Epithelial cell of esophagus (primary cell): ENCODE measurements around the gene KCNK3.

Experiments
- DNase-seq: peaks from one replicate; pipeline ENCODE4 v3.0.0; 2010; ENCODE audit warnings: low read depth
- H3K4me3 ChIP-seq: 2 replicates; pipeline ENCODE4 v1.5.1; 2011; ENCODE audit warnings: mild to moderate bottlenecking, low read length, control low read depth
- TF ChIP-seq, protein P1 (sequence below): IDR thresholded peaks from 2 replicates; pipeline ENCODE4 v1.5.1; 2011; ENCODE audit warnings: low read depth, mild to moderate bottlenecking, low read length, control low read depth, inconsistent platforms; ENCODE audit not compliant: insufficient read depth; ENCODE audit errors: missing control alignments

Gene KCNK3

DNA sequence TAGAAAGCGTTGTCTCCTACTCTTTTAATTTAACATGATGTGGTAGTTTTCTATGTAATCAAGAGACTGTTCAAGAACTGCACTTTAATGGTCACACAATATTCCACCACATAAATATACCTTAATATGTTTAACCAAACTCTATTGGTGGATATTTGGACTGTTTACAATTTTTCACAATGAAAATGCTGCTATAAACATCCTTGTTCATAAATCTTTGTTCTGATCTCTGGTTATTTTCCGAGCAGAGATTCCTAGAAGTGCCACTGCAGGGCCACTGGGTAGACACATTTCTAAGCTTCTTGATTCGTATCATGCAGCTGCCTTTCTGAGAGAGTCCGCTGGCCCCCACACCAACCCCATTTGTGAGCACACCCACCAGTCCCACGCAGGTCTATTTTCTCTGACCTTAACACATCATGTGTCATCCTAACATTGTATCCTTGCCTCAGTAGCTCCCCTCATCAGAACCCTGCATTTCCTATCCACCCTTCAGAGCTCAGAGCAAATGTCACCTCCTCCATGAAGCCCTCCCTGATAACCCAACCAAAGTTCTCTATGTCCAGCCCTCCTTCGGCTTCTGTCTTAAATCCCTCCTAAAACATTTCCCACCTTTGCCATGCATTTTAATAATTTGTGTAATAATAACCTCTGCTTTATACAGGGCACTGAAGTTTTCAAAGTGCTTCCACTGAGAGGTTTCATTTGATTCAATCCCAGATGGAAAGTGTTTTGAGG is 26.6 kb downstream of the KCNK3 start:
- DNase-seq = no peak
- TF ChIP-seq, protein P1, sequence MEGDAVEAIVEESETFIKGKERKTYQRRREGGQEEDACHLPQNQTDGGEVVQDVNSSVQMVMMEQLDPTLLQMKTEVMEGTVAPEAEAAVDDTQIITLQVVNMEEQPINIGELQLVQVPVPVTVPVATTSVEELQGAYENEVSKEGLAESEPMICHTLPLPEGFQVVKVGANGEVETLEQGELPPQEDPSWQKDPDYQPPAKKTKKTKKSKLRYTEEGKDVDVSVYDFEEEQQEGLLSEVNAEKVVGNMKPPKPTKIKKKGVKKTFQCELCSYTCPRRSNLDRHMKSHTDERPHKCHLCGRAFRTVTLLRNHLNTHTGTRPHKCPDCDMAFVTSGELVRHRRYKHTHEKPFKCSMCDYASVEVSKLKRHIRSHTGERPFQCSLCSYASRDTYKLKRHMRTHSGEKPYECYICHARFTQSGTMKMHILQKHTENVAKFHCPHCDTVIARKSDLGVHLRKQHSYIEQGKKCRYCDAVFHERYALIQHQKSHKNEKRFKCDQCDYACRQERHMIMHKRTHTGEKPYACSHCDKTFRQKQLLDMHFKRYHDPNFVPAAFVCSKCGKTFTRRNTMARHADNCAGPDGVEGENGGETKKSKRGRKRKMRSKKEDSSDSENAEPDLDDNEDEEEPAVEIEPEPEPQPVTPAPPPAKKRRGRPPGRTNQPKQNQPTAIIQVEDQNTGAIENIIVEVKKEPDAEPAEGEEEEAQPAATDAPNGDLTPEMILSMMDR = no peak
- H3K4me3 ChIP-seq = no peak overlapping the region

DNA sequence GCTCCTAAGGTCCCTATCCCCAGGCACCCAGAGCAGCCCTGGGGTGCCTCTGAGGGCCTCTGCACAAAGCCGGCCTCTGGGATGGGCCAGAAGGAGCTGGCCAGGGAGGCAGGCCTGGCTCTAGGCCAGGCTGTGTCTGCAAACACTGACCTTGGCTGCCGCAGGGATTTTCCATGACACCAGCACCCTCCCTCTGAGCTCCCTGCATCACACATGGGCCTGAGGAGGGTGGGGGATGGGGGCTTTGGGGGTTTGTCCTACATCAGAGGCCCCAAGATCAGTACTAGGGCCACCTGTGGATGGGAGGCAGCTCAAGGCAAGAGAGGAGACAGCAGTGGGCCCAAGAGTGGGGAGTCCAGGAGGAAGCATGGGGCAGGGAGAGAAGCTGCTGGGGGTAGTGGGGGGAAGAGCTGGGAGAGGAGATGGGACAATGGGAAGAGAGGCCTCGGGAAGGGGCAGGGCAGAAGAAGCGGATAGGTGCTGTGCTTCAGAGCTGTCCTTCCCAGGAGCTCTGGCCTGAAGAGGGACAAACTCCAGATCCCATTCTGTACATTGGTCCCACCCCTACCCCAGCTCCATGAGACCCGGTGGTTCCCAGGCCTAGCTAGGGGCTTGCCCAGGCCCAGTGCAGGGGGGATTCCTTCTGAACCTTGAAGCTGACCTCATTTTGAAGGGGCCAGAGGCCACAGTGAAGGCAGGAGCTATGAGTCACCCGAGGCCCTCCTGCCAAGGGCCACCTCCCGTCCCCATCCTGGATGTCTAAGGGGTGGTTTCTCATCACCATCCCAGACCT is 28.0 kb downstream of the KCNK3 start:
- H3K4me3 ChIP-seq = no peak overlapping the region
- no peak for DNase-seq
- TF ChIP-seq, protein P1 = no peak

DNA sequence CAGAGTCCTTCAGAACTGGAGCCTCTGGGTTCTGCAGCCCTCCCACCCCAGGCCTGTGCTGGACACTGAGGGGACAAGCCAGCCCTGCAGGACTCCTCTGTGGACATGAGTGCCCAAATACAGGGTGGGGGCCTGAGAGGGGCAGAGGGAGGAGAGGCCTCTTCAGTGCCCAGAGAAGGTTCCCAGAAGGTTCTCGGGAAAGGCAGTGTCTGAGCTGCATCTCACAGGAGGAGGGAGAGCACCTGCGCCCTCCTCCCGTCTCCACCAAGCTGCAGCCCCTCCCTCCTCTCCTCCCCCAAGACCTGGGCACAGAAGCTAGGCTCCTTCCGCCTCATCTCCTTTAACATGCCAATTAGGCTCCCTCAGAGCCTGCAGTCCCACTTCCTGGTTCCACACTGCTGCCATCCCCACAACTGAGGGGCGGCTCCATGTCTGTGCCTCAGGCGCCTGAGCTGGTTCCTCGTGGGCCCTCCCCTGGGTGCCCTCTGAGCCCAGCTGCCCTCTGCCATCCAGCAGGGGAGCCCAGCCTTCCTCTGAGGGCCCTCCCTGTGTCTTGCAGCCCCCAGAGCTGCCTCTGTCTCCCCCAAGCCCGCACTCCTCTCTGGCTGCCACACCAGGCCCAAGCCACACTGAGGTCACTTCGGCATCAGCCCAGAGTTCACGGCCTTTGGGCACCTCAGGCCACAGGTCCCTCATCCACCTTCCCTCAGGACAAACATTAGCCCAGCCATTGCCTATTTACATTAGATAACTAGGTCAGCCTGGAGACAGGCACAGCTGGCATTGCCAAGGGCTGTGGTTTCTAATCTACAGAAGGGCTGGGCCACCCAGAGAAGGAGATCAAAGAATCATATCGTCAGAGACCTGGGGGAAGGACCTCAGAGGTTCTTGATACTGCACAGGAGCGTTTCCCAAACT is 28.9 kb downstream of the KCNK3 start:
- TF ChIP-seq, protein P1 = no peak
- H3K4me3 ChIP-seq = no peak overlapping the region
- DNase-seq = no peak

DNA sequence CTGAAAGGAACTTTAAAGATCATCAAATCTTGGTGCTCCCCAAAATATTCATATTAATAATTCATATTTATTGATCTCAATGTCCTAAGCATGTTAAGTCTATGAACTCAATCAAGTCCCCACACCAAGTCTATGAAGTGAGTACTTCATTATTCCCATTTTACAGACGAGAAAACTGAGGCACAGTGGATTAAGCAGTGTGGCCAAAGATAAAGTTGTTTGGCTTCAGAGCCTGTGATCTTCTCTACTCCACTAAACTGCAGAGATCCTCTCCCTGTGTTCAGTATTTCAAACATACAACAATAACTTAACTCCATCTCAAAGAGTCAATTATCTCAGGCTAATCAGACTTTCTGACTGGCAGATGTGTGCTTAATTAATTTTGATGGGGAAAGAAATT is 29.8 kb downstream of the KCNK3 start:
- no peak for DNase-seq
- TF ChIP-seq, protein P1 = no peak

DNA sequence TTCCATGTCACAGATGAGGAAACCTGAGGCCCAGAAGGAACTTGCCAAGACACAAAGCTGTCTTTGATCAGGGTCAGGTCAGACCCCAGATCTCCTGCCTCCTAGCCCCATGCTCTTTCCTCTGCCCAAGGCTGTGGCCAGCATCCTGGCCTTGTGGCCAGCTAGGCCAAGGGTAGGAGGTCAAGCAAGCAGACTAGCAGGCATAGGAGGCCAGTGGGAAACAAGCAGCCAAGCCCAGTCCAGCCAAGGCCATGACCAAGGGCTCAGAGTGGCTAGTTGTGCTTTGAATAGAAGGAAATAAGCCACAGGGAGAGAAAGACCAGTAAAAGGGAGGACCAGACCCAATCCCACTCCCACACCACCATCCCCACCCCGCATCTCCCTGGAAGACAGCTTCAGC is 30.4 kb downstream of the KCNK3 start:
- TF ChIP-seq, protein P1 = no peak
- H3K4me3 ChIP-seq = no peak overlapping the region
- DNase-seq = no peak

More for the DNA sequence above, 29.8 kb downstream of the KCNK3 start:
- H3K4me3 ChIP-seq = no peak overlapping the region

DNA sequence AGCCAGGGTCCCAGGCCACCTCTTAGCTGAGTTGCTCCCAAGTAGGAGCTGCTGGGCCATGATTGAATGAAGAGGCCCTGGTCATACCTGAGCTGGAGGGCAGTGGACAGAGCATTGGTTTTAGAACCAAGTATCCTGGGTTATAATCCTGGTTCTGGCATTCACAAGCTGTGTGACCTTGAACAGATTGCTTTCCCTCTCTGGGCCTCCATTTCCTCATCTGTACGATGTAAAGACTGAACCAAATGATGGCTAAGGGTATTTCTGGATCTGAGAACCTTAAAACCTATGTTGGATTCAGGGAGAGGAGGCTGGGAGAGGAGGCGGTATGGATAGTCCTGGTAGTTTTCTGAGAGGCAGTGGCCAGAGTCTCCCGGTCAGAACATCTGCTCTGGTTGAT is 31.0 kb downstream of the KCNK3 start:
- no peak overlapping the region for H3K4me3 ChIP-seq
- TF ChIP-seq, protein P1 = no peak
- no peak for DNase-seq
